Stimulated activated CD4-positive, alpha-beta T cell treated with anti-CD3 and anti-CD28 coated beads, Interleukin-12 subunit alpha, Interleukin-12 subunit beta, amount 100 ng/mL, for 48 hours (primary cell): ENCODE measurements around the gene ATP6V1E1.
A peak's percentile ranks its signal among the peaks of the same experiment; 100 is the strongest.
"Not testable (repeated sequence)": the region's sequence is repeated elsewhere in the genome, so short reads cannot be mapped to it uniquely, and the experiment has no call there.

Experiments
- DNase-seq, 3 donors: peaks; one replicate each; pipeline ENCODE4 v3.0.0-alpha.2; 2020; ENCODE audit warnings: low read depth in 2 of 3, low spot score in 1 of 3

Gene ATP6V1E1

GRCh38 chr22:17583151-17583550, 45.4 kb downstream of the ATP6V1E1 start:
- DNase-seq, result no peak

GRCh38 chr22:17581631-17582030, 46.9 kb downstream of the ATP6V1E1 start:
- DNase-seq, result no peak

- no peak for DNase-seq
Observed at GRCh38 chr22:17581056-17581455, 47.5 kb downstream of the ATP6V1E1 start.

GRCh38 chr22:17580441-17581031, 48.0 kb downstream of the ATP6V1E1 start:
- no peak for DNase-seq

GRCh38 chr22:17579535-17579981, 49.0 kb downstream of the ATP6V1E1 start:
- no peak for DNase-seq

GRCh38 chr22:17578136-17578754, 50.3 kb downstream of the ATP6V1E1 start:
- no peak for DNase-seq

GRCh38 chr22:17576470-17576869, 52.1 kb downstream of the ATP6V1E1 start:
- peak in 1 of 3 donors; percentile 3 for DNase-seq

- DNase-seq, result no peak
Observed at GRCh38 chr22:17575681-17576080, 52.9 kb downstream of the ATP6V1E1 start.

GRCh38 chr22:17575151-17575550, 53.4 kb downstream of the ATP6V1E1 start:
- no peak for DNase-seq

GRCh38 chr22:17570851-17571631, 57.5 kb downstream of the ATP6V1E1 start:
- no peak for DNase-seq

GRCh38 chr22:17569971-17570511, 58.5 kb downstream of the ATP6V1E1 start:
- DNase-seq, result no peak

- no peak for DNase-seq
Observed at GRCh38 chr22:17566776-17567175, 61.8 kb downstream of the ATP6V1E1 start.

- DNase-seq, result not testable (repeated sequence)
Observed at GRCh38 chr22:17566016-17566687, 62.4 kb downstream of the ATP6V1E1 start.

- no peak for DNase-seq
Observed at GRCh38 chr22:17563936-17564391, 64.6 kb downstream of the ATP6V1E1 start.

- no peak for DNase-seq
Observed at GRCh38 chr22:17562906-17563870, 65.4 kb downstream of the ATP6V1E1 start, which contains the start of gene SLC25A18. TSS of gene SLC25A18 (plus strand) at chr22:17563498. CDS start at chr22:17579945, 16,447 bp downstream.

GRCh38 chr22:17559188-17559587, 69.4 kb downstream of the ATP6V1E1 start:
- DNase-seq, result no peak

GRCh38 chr22:17554814-17555213, 73.7 kb downstream of the ATP6V1E1 start:
- DNase-seq, result no peak

GRCh38 chr22:17552737-17553136, 75.8 kb downstream of the ATP6V1E1 start:
- DNase-seq, result no peak

GRCh38 chr22:17549655-17550054, 78.9 kb downstream of the ATP6V1E1 start:
- no peak for DNase-seq

- DNase-seq, result no peak
Observed at GRCh38 chr22:17549183-17549582, 79.4 kb downstream of the ATP6V1E1 start.
